Measurements from ENCODE around the gene MADD.

- TF ChIP-seq, protein P1, sequence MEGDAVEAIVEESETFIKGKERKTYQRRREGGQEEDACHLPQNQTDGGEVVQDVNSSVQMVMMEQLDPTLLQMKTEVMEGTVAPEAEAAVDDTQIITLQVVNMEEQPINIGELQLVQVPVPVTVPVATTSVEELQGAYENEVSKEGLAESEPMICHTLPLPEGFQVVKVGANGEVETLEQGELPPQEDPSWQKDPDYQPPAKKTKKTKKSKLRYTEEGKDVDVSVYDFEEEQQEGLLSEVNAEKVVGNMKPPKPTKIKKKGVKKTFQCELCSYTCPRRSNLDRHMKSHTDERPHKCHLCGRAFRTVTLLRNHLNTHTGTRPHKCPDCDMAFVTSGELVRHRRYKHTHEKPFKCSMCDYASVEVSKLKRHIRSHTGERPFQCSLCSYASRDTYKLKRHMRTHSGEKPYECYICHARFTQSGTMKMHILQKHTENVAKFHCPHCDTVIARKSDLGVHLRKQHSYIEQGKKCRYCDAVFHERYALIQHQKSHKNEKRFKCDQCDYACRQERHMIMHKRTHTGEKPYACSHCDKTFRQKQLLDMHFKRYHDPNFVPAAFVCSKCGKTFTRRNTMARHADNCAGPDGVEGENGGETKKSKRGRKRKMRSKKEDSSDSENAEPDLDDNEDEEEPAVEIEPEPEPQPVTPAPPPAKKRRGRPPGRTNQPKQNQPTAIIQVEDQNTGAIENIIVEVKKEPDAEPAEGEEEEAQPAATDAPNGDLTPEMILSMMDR (conservative IDR thresholded peaks at IDR 0.05; ENCODE audit: low read depth, low read length) = no peak
- TF ChIP-seq EZH2 (IDR thresholded peaks at IDR 0.05; ENCODE audit: borderline replicate concordance, low read depth, low read length, poor library complexity, severe bottlenecking) = no peak
These were observed 89.7 kb downstream of the MADD start for GRCh38 chr11:47359586-47359985.

Measured in A673 (cell line).